KMS-11 (cell line): ENCODE results near the gene PCP4L1.
A peak's percentile ranks its signal among the peaks of the same experiment; 100 is the strongest.

Experiments
- H2AFZ ChIP-seq: fragments of 200-600 bp; sonication (generic); 2 replicates; pipeline ENCODE4 v1.6.1; 2016; ENCODE audit warnings: antibody characterized with exemption, mixed run types, low read depth
- H3K27ac ChIP-seq: fragments of 200-600 bp; sonication (generic); 2 replicates; pipeline ENCODE4 v1.6.1; 2016; ENCODE audit warnings: mild to moderate bottlenecking, mixed run types
- H3K27me3 ChIP-seq: fragments of 200-600 bp; sonication (generic); 2 replicates; pipeline ENCODE4 v1.6.1; 2017; ENCODE audit warnings: mild to moderate bottlenecking, low read depth, mixed run types, moderate library complexity; ENCODE audit not compliant: insufficient read depth
- H3K36me3 ChIP-seq: fragments of 200-600 bp; sonication (generic); 2 replicates; pipeline ENCODE4 v1.6.1; 2017; ENCODE audit warnings: mild to moderate bottlenecking, mixed run types; ENCODE audit not compliant: insufficient read depth
- H3K4me1 ChIP-seq: fragments of 200-600 bp; sonication (generic); 2 replicates; pipeline ENCODE4 v1.6.1; 2016; ENCODE audit warnings: mild to moderate bottlenecking, low read depth, mixed run types; ENCODE audit not compliant: poor library complexity, severe bottlenecking
- H3K4me2 ChIP-seq: fragments of 200-600 bp; sonication (generic); 2 replicates; pipeline ENCODE4 v1.7.0; 2016; ENCODE audit warnings: mild to moderate bottlenecking, mixed run types
- H3K4me3 ChIP-seq: fragments of 200-600 bp; sonication (generic); IDR thresholded peaks from 2 replicates; pipeline ENCODE4 v1.6.1; 2017; ENCODE audit warnings: low read depth, low read length, mixed read lengths; ENCODE audit not compliant: insufficient read depth
- H3K79me2 ChIP-seq: fragments of 200-600 bp; sonication (generic); 2 replicates; pipeline ENCODE4 v1.6.1; 2016; ENCODE audit warnings: low read depth, mixed run types; ENCODE audit not compliant: insufficient read depth
- H3K9ac ChIP-seq: fragments of 200-600 bp; sonication (generic); 2 replicates; pipeline ENCODE4 v1.6.1; 2016; ENCODE audit warnings: mild to moderate bottlenecking, mixed run types
- H4K20me1 ChIP-seq: fragments of 200-600 bp; sonication (generic); 2 replicates; pipeline ENCODE4 v1.6.1; 2016; ENCODE audit warnings: mild to moderate bottlenecking, mixed run types; ENCODE audit not compliant: insufficient read depth
- TF ChIP-seq, protein P1 (sequence below): fragments of 200-600 bp; sonication (generic); conservative IDR thresholded peaks from 2 replicates; pipeline ENCODE4 v1.6.1; 2017; ENCODE audit warnings: low read depth, mild to moderate bottlenecking, antibody characterized with exemption, low read length, moderate library complexity, mixed read lengths

PCP4L1 gene

DNA sequence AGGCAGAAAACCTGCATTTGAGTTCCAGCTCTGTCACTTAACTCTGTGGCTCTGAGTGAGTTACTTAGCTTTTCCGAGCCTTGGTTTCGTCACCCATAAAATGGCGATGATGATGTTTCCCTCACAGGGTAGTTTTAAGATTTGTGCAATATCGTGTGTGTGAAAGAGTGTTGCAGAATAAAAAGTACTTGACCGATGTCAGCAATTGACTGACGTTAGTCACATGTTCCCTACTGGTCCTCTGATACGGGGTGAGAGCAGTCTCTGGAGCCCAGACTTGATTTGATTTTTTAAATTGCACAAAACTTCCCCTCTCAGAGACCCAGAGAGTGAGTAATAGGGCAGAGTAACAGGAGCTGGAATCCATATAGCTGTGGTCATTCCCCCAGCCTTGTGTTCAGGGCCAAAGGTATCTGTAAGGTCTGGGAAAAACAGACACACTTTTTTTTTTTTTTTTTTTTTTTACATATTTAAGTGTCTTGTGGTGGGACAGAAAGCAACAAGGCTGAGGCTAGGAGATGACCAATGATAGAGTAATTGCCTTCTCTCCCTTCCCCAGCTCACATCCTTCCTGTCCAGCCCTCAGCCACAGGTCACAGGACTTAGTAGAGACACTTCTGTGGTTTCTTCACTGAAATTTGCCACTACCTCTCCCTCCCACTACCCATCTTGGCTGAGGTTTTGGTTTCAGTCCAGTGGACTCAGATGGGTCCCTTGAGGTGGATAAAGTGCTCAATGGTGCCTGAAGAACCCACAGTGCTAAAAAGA is 41.4 kb upstream of the PCP4L1 start:
- Histone ChIP-seq H3K27ac (no peak overlapping the region), H3K79me2 (no peaks in the 10 kb centered on the region), H3K4me1 (peaks cover 21% of the 10 kb centered on the region), H3K36me3 (peaks cover 12% of the 10 kb centered on the region; the same call in 1 of the 2 replicates), H2AFZ (no peak overlapping the region), H4K20me1 (no peaks in the 10 kb centered on the region), H3K4me3 (no peak overlapping the region), H3K27me3 (no peaks in the 10 kb centered on the region), H3K9ac (no peak overlapping the region), H3K4me2 (peak overlapping the region; percentile 34)
- TF ChIP-seq, protein P1, sequence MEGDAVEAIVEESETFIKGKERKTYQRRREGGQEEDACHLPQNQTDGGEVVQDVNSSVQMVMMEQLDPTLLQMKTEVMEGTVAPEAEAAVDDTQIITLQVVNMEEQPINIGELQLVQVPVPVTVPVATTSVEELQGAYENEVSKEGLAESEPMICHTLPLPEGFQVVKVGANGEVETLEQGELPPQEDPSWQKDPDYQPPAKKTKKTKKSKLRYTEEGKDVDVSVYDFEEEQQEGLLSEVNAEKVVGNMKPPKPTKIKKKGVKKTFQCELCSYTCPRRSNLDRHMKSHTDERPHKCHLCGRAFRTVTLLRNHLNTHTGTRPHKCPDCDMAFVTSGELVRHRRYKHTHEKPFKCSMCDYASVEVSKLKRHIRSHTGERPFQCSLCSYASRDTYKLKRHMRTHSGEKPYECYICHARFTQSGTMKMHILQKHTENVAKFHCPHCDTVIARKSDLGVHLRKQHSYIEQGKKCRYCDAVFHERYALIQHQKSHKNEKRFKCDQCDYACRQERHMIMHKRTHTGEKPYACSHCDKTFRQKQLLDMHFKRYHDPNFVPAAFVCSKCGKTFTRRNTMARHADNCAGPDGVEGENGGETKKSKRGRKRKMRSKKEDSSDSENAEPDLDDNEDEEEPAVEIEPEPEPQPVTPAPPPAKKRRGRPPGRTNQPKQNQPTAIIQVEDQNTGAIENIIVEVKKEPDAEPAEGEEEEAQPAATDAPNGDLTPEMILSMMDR = no peak

DNA sequence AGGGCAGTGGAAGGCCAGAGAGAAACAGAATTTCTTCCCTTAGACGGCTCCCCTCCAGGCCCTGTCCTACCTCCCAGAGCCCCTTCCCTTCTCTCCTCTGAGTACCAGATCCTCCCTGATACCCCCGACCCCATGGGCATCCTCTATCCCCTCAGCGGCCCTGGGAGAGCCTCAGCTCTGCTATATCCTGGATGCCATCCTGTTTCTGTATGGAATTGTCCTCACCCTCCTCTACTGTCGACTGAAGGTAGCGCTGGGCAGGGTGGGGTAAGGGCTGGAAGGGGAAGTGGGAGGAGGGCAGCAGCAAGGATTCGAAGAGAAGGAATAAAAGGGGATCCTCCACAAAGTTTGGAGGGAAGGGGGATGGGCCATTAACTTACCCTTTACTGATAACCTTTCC is 40.7 kb upstream of the PCP4L1 start:
- Histone ChIP-seq H3K79me2 (no peaks in the 10 kb centered on the region), H4K20me1 (no peaks in the 10 kb centered on the region), H3K4me1 (peaks cover 21% of the 10 kb centered on the region), H3K4me3 (no peak overlapping the region), H3K27me3 (no peaks in the 10 kb centered on the region), H3K27ac (no peak overlapping the region), H2AFZ (no peak overlapping the region), H3K4me2 (peak overlapping the region; percentile 34; the same call in 1 of the 2 replicates), H3K9ac (no peak overlapping the region), H3K36me3 (peaks cover 12% of the 10 kb centered on the region; the same call in 1 of the 2 replicates)
- TF ChIP-seq, protein P1 = no peak

DNA sequence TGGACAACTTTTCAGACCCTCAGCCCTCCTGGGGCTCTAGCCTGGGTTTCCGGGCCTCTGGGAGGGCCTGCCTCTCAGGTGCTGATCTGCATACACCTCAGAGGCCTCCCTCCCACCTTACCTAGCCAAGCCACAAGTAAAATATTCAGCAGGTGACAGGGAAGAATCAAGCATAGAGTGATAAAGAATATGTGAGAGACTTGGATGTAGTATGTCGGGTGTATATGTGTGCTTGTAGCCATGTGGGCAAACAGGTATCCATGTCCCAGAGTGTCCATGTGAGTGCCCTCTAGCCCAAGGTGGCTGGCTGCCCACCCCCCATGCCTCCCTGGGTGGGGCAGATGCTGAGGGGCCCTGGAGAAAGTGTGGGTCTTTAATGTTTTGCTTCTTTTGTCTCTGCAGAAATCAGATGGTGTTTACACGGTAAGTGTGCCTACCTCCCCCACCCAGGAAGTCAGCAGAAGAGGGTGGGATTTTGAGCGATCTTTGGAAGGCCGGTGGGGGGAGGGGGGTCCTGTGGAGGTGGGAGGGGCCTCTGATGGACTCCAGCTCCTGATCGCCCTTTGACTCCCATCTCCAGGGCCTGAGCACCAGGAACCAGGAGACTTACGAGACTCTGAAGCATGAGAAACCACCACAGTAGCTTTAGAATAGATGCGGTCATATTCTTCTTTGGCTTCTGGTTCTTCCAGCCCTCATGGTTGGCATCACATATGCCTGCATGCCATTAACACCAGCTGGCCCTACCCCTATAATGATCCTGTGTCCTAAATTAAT is 40.1 kb upstream of the PCP4L1 start:
- no peaks in the 10 kb centered on the region for H3K27me3 ChIP-seq
- TF ChIP-seq, protein P1 = no peak
- no peak overlapping the region for H3K4me2 ChIP-seq
- peaks cover 21% of the 10 kb centered on the region for H3K4me1 ChIP-seq
- H3K9ac ChIP-seq = no peak overlapping the region
- H3K79me2 ChIP-seq = no peaks in the 10 kb centered on the region
- peaks cover 6% of the 10 kb centered on the region; the same call in 1 of the 2 replicates for H3K36me3 ChIP-seq
- no peak overlapping the region for H3K27ac ChIP-seq
- no peaks in the 10 kb centered on the region for H4K20me1 ChIP-seq
- H2AFZ ChIP-seq = no peak overlapping the region
- H3K4me3 ChIP-seq = no peak overlapping the region

DNA sequence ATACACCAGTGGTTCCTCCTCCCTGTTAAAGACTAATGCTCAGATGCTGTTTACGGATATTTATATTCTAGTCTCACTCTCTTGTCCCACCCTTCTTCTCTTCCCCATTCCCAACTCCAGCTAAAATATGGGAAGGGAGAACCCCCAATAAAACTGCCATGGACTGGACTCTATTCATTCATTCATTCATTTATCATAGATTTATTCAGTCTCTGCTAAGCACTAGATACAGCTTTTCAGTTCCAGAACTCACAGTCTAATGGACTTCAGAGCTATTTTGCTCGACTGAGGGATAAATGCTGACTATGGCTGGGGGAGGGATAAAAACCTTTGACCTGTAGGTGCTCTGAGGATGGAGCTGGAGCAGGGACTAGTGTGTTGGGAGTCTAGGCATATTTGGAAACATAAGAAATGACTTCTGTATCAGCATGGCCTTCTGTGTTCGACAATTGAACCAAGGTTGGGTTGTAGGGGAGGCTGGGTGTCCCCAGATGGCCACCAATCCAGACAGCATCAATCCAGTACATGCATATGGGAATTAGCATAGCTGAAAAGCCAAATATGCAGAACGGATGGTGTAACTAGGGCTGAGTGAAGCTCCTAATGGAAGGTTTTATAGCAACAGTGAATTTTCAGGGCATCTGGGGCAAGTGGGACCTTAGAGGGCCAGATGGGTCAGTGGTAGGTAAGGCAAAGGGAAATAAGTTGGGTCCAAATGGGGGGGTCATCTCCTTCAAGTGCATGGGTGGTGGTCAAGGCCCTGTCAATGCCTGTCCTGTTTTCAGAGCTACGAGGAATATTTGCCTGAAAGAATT is 39.3 kb upstream of the PCP4L1 start:
- no peaks in the 10 kb centered on the region for H4K20me1 ChIP-seq
- no peak overlapping the region for H2AFZ ChIP-seq
- no peaks in the 10 kb centered on the region for H3K79me2 ChIP-seq
- H3K4me2 ChIP-seq = no peak overlapping the region
- H3K36me3 ChIP-seq = no peaks in the 10 kb centered on the region; the same call in 1 of the 2 replicates
- H3K4me3 ChIP-seq = no peak overlapping the region
- TF ChIP-seq, protein P1 = no peak
- H3K27me3 ChIP-seq = no peaks in the 10 kb centered on the region
- H3K27ac ChIP-seq = no peak overlapping the region
- H3K4me1 ChIP-seq = peaks cover 21% of the 10 kb centered on the region
- no peak overlapping the region for H3K9ac ChIP-seq
